ENCODE data around the gene COX4I1. TPM values are rescaled to one million over a fixed set of nuclear protein-coding genes. Genes with fewer than 3 reads are reported as not detected.

COX4I1 gene
- total and polyA plus RNA-seq, 9 of the 15 experiments (the other 6 are each of a cell fraction or from before 2014, with no cell fraction given) = 651 to 2,356 (median 1,032) TPM

GRCh38 chr16:85850344-85850880 is 50.9 kb downstream of the COX4I1 start (continued):
- TF ChIP-seq, protein P1, sequence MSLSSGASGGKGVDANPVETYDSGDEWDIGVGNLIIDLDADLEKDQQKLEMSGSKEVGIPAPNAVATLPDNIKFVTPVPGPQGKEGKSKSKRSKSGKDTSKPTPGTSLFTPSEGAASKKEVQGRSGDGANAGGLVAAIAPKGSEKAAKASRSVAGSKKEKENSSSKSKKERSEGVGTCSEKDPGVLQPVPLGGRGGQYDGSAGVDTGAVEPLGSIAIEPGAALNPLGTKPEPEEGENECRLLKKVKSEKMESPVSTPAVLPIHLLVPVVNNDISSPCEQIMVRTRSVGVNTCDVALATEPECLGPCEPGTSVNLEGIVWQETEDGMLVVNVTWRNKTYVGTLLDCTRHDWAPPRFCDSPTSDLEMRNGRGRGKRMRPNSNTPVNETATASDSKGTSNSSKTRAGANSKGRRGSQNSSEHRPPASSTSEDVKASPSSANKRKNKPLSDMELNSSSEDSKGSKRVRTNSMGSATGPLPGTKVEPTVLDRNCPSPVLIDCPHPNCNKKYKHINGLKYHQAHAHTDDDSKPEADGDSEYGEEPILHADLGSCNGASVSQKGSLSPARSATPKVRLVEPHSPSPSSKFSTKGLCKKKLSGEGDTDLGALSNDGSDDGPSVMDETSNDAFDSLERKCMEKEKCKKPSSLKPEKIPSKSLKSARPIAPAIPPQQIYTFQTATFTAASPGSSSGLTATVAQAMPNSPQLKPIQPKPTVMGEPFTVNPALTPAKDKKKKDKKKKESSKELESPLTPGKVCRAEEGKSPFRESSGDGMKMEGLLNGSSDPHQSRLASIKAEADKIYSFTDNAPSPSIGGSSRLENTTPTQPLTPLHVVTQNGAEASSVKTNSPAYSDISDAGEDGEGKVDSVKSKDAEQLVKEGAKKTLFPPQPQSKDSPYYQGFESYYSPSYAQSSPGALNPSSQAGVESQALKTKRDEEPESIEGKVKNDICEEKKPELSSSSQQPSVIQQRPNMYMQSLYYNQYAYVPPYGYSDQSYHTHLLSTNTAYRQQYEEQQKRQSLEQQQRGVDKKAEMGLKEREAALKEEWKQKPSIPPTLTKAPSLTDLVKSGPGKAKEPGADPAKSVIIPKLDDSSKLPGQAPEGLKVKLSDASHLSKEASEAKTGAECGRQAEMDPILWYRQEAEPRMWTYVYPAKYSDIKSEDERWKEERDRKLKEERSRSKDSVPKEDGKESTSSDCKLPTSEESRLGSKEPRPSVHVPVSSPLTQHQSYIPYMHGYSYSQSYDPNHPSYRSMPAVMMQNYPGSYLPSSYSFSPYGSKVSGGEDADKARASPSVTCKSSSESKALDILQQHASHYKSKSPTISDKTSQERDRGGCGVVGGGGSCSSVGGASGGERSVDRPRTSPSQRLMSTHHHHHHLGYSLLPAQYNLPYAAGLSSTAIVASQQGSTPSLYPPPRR (CRISPR knock-in tag; IDR thresholded peaks at IDR 0.05; ENCODE audit: borderline replicate concordance) = no peak
- TF ChIP-seq CEBPB (tag; IDR thresholded peaks at IDR 0.05) = peak; percentile 81
- peak; percentile 85; the same call in 1 of the 2 replicates for TF ChIP-seq NR2F6 (CRISPR knock-in tag; IDR thresholded peaks at IDR 0.05)
- TF ChIP-seq SAP30 (IDR thresholded peaks at IDR 0.05; ENCODE audit: borderline replicate concordance, insufficient read depth, low read depth, low read length, poor library complexity, severe bottlenecking) = no peak
- TF ChIP-seq, protein P2, sequence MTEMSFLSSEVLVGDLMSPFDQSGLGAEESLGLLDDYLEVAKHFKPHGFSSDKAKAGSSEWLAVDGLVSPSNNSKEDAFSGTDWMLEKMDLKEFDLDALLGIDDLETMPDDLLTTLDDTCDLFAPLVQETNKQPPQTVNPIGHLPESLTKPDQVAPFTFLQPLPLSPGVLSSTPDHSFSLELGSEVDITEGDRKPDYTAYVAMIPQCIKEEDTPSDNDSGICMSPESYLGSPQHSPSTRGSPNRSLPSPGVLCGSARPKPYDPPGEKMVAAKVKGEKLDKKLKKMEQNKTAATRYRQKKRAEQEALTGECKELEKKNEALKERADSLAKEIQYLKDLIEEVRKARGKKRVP (CRISPR knock-in tag; IDR thresholded peaks at IDR 0.05) = peak; percentile 52; the same call in 1 of the 2 replicates
- no peak for TF ChIP-seq RBM39 (optimal IDR thresholded peaks at IDR 0.05; ENCODE audit: low read depth, low read length)
- TF ChIP-seq FOXO4 (CRISPR knock-in tag; IDR thresholded peaks at IDR 0.05) = no peak
- TF ChIP-seq, protein P3, sequence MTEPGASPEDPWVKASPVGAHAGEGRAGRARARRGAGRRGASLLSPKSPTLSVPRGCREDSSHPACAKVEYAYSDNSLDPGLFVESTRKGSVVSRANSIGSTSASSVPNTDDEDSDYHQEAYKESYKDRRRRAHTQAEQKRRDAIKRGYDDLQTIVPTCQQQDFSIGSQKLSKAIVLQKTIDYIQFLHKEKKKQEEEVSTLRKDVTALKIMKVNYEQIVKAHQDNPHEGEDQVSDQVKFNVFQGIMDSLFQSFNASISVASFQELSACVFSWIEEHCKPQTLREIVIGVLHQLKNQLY (CRISPR knock-in tag; conservative IDR thresholded peaks at IDR 0.05) = no peak
- no peak for TF ChIP-seq MCM5 (IDR thresholded peaks at IDR 0.05; ENCODE audit: low read depth)
- TF ChIP-seq GATA2 (CRISPR knock-in tag; IDR thresholded peaks at IDR 0.05) = no peak
- TF ChIP-seq, protein P4, sequence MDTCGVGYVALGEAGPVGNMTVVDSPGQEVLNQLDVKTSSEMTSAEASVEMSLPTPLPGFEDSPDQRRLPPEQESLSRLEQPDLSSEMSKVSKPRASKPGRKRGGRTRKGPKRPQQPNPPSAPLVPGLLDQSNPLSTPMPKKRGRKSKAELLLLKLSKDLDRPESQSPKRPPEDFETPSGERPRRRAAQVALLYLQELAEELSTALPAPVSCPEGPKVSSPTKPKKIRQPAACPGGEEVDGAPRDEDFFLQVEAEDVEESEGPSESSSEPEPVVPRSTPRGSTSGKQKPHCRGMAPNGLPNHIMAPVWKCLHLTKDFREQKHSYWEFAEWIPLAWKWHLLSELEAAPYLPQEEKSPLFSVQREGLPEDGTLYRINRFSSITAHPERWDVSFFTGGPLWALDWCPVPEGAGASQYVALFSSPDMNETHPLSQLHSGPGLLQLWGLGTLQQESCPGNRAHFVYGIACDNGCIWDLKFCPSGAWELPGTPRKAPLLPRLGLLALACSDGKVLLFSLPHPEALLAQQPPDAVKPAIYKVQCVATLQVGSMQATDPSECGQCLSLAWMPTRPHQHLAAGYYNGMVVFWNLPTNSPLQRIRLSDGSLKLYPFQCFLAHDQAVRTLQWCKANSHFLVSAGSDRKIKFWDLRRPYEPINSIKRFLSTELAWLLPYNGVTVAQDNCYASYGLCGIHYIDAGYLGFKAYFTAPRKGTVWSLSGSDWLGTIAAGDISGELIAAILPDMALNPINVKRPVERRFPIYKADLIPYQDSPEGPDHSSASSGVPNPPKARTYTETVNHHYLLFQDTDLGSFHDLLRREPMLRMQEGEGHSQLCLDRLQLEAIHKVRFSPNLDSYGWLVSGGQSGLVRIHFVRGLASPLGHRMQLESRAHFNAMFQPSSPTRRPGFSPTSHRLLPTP (IDR thresholded peaks at IDR 0.05; ENCODE audit: borderline replicate concordance, extremely low read depth, insufficient read length) = no peak
- TF ChIP-seq MEIS2 (IDR thresholded peaks at IDR 0.05; ENCODE audit: partially characterized antibody) = peak; percentile 41
- peak; percentile 85 for TF ChIP-seq TAL1 (IDR thresholded peaks at IDR 0.05)
- TF ChIP-seq PREB (CRISPR knock-in tag; IDR thresholded peaks at IDR 0.05) = no peak
